ENCODE measurements around the gene TPK1. TPM values are rescaled to one million over a fixed set of nuclear protein-coding genes. Genes with fewer than 3 reads are reported as not detected.
"Not testable (repeated sequence)": the region's sequence is repeated elsewhere in the genome, so short reads cannot be mapped to it uniquely, and the experiment has no call there.

Gene TPK1
- total RNA-seq, 3 donors from 2014 or later (not counting 1 experiment from before 2014, with no cell fraction given), result 20.9 to 28.6 (median 25.3) TPM

- no peak overlapping the region for H3K4me3 Mint-ChIP-seq
- H3K36me3 Mint-ChIP-seq, result no peaks in the 10 kb centered on the region
- WGBS (ENCODE audit: insufficient coverage), result 93% methylated on average over 1 of the region's 1 CpG
- DNase-seq (no peak), ATAC-seq (no peak)
- no peaks in the 10 kb centered on the region for H3K9me3 ChIP-seq (ENCODE audit: control insufficient read depth, insufficient read depth, low read length)
- intact Hi-C loops (cut with micrococcal nuclease), result no loop called here
- no peaks in the 10 kb centered on the region for H3K27me3 ChIP-seq (ENCODE audit: control insufficient read depth, insufficient read depth, low read length)
- no peak overlapping the region for H3K27ac ChIP-seq (ENCODE audit: low read length)
- H3K4me1 Mint-ChIP-seq, result peaks cover 0 to 5% of the 10 kb centered on the region in 2 donors
- peaks cover 0 to 2% of the 10 kb centered on the region in 2 donors for H3K9me3 Mint-ChIP-seq
- H3K27ac Mint-ChIP-seq, result no peak overlapping the region
- H3K4me1 ChIP-seq (ENCODE audit: control insufficient read depth, insufficient read depth, low read length), result no peaks in the 10 kb centered on the region
- TF ChIP-seq CTCF (IDR thresholded peaks at IDR 0.05), result no peak
- H3K4me3 ChIP-seq (ENCODE audit: low read length), result no peak overlapping the region
- H3K36me3 ChIP-seq (ENCODE audit: control insufficient read depth, insufficient read depth, low read length), result no peaks in the 10 kb centered on the region
- no peaks in the 10 kb centered on the region for H3K27me3 Mint-ChIP-seq (ENCODE audit: low read depth in 2 of 2)
These were observed 256.2 kb downstream of the TPK1 start for GRCh38 chr7:144579687-144580086.

- H3K27me3 Mint-ChIP-seq (ENCODE audit: low read depth in 2 of 2), result no peaks in the 10 kb centered on the region
- Histone ChIP-seq H3K36me3 (ENCODE audit: control insufficient read depth, insufficient read depth, low read length) (no peaks in the 10 kb centered on the region), H3K27me3 (ENCODE audit: control insufficient read depth, insufficient read depth, low read length) (no peaks in the 10 kb centered on the region), H3K27ac (ENCODE audit: low read length) (no peak overlapping the region), H3K4me1 (ENCODE audit: control insufficient read depth, insufficient read depth, low read length) (no peaks in the 10 kb centered on the region), H3K9me3 (ENCODE audit: control insufficient read depth, insufficient read depth, low read length) (no peaks in the 10 kb centered on the region), H3K4me3 (ENCODE audit: low read length) (no peak overlapping the region)
- intact Hi-C loops (cut with micrococcal nuclease), result no loop called here
- no peak for TF ChIP-seq CTCF (IDR thresholded peaks at IDR 0.05)
- H3K4me1 Mint-ChIP-seq, result no peaks in the 10 kb centered on the region
- H3K9me3 Mint-ChIP-seq, result no peaks in the 10 kb centered on the region
- ATAC-seq, result no peak
- H3K36me3 Mint-ChIP-seq, result no peaks in the 10 kb centered on the region
- no peak overlapping the region for H3K4me3 Mint-ChIP-seq
- no peak overlapping the region for H3K27ac Mint-ChIP-seq
- DNase-seq, result no peak
- WGBS (ENCODE audit: insufficient coverage), result 100% methylated on average over 3 of the region's 3 CpGs
These were observed 260.4 kb downstream of the TPK1 start for GRCh38 chr7:144575456-144575855.

- ATAC-seq; H3K4me3 ChIP-seq (ENCODE audit: low read length); DNase-seq; H3K27ac Mint-ChIP-seq; H3K27me3 ChIP-seq (ENCODE audit: control insufficient read depth, insufficient read depth, low read length); H3K4me1 ChIP-seq (ENCODE audit: control insufficient read depth, insufficient read depth, low read length); H3K36me3 ChIP-seq (ENCODE audit: control insufficient read depth, insufficient read depth, low read length); H3K4me3 Mint-ChIP-seq; H3K27ac ChIP-seq (ENCODE audit: low read length); H3K4me1 Mint-ChIP-seq; intact Hi-C loops (cut with micrococcal nuclease); H3K36me3 Mint-ChIP-seq; H3K27me3 Mint-ChIP-seq (ENCODE audit: low read depth in 2 of 2); H3K9me3 Mint-ChIP-seq; H3K9me3 ChIP-seq (ENCODE audit: control insufficient read depth, insufficient read depth, low read length): not testable (repeated sequence)
- WGBS (ENCODE audit: insufficient coverage), result 98% methylated on average over 4 of the region's 5 CpGs
These were observed 261.1 kb downstream of the TPK1 start for GRCh38 chr7:144574753-144575152.

GRCh38 chr7:144568233-144568632 lies 267.6 kb downstream of the TPK1 start:
- ATAC-seq, result no peak
- intact Hi-C loops (cut with micrococcal nuclease), result no loop called here

More at GRCh38 chr7:144568233-144568632, 267.6 kb downstream of the TPK1 start:
- no peaks in the 10 kb centered on the region for H3K36me3 Mint-ChIP-seq
- Histone ChIP-seq H3K4me1 (ENCODE audit: control insufficient read depth, insufficient read depth, low read length) (no peaks in the 10 kb centered on the region), H3K36me3 (ENCODE audit: control insufficient read depth, insufficient read depth, low read length) (no peaks in the 10 kb centered on the region), H3K27me3 (ENCODE audit: control insufficient read depth, insufficient read depth, low read length) (no peaks in the 10 kb centered on the region), H3K4me3 (ENCODE audit: low read length) (no peak overlapping the region), H3K9me3 (ENCODE audit: control insufficient read depth, insufficient read depth, low read length) (no peaks in the 10 kb centered on the region), H3K27ac (ENCODE audit: low read length) (no peak overlapping the region)
- peaks cover 0 to 2% of the 10 kb centered on the region in 2 donors for H3K9me3 Mint-ChIP-seq
- WGBS (ENCODE audit: insufficient coverage), result no CpG with 5 or more reads among the region's 3 CpGs
- peaks cover 0 to 5% of the 10 kb centered on the region in 2 donors for H3K4me1 Mint-ChIP-seq
- DNase-seq, result no peak
- no peak for TF ChIP-seq CTCF (IDR thresholded peaks at IDR 0.05)
- no peak overlapping the region for H3K27ac Mint-ChIP-seq
- H3K27me3 Mint-ChIP-seq (ENCODE audit: low read depth in 2 of 2), result no peaks in the 10 kb centered on the region
- H3K4me3 Mint-ChIP-seq, result no peak overlapping the region
